ENCODE results near the gene GJB2.
A peak's percentile ranks its signal among the peaks of the same experiment; 100 is the strongest.

The GJB2 gene

DNA sequence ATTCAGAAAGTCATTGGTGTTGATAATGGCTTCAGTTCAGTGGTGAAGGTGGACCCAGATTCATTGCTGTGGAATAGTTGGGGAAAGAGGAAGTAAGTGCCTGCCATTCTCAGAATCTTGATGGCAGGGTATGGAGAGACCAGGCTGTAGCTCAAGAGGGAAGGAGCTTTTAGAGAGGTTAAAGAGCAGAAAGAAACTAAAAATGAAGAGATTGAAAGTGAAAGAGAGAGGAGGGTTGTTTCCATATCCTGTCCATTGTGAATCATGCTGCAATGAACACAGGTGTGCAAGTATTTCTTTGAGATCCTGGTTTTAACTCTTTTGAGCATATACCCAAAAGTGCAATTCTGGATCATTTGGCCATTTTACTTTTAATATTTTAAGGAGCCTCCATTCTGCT lies 26.8 kb upstream of the GJB2 start:
- H3K27me3 ChIP-seq (ENCODE audit: control insufficient read depth, insufficient read depth, low read length): peaks cover 5% of the 10 kb centered on the region; the same call in 1 of the 2 replicates
- H3K9me3 ChIP-seq (ENCODE audit: control insufficient read depth, insufficient read depth, low read depth, low read length): no peaks in the 10 kb centered on the region
- H3K4me1 ChIP-seq (ENCODE audit: control insufficient read depth, insufficient read depth, low read length): no peaks in the 10 kb centered on the region
- no peaks in the 10 kb centered on the region for H3K36me3 ChIP-seq (ENCODE audit: control insufficient read depth, insufficient read depth, low read length)
- no peak overlapping the region for H3K27ac ChIP-seq (ENCODE audit: low read depth, low read length)
- no peak overlapping the region for H3K9ac ChIP-seq (ENCODE audit: low read length)
- no peak overlapping the region for H3K4me3 ChIP-seq (ENCODE audit: low read depth, low read length)

GRCh38 chr13:20217168-20217567 lies 24.4 kb upstream of the GJB2 start:
- Histone ChIP-seq H3K4me3 (ENCODE audit: low read depth, low read length) (no peak overlapping the region), H3K27ac (ENCODE audit: low read depth, low read length) (no peak overlapping the region), H3K9ac (ENCODE audit: low read length) (no peak overlapping the region), H3K9me3 (ENCODE audit: control insufficient read depth, insufficient read depth, low read depth, low read length) (no peaks in the 10 kb centered on the region), H3K4me1 (ENCODE audit: control insufficient read depth, insufficient read depth, low read length) (no peaks in the 10 kb centered on the region), H3K27me3 (ENCODE audit: control insufficient read depth, insufficient read depth, low read length) (peaks cover 2% of the 10 kb centered on the region; the same call in 1 of the 2 replicates), H3K36me3 (ENCODE audit: control insufficient read depth, insufficient read depth, low read length) (no peaks in the 10 kb centered on the region)

DNA sequence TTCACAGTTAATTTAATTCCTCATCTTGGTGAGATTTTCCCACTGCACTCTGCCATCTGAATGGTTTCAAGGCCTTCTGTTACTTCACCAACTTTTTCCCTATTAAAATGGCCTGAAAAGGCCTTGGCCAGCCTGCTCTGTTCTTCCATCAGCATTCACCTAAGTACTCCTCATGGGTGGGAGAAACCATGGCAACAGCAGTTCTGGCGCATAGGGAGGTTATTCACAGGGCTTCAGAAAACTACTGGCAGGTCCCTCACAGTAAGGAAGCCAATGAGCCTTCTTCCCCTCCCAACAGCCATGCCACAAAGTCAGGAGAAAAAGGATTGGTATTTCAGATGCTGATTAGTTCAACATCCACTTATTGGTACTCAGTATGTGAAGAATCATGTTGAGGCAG lies 17.2 kb upstream of the GJB2 start:
- Histone ChIP-seq H3K27ac (ENCODE audit: low read depth, low read length) (no peak overlapping the region), H3K4me3 (ENCODE audit: low read depth, low read length) (no peak overlapping the region), H3K9ac (ENCODE audit: low read length) (no peak overlapping the region), H3K27me3 (ENCODE audit: control insufficient read depth, insufficient read depth, low read length) (no peaks in the 10 kb centered on the region), H3K9me3 (ENCODE audit: control insufficient read depth, insufficient read depth, low read depth, low read length) (no peaks in the 10 kb centered on the region), H3K4me1 (ENCODE audit: control insufficient read depth, insufficient read depth, low read length) (no peaks in the 10 kb centered on the region), H3K36me3 (ENCODE audit: control insufficient read depth, insufficient read depth, low read length) (no peaks in the 10 kb centered on the region)

- Histone ChIP-seq H3K9me3 (ENCODE audit: control insufficient read depth, insufficient read depth, low read depth, low read length) (no peaks in the 10 kb centered on the region), H3K27me3 (ENCODE audit: control insufficient read depth, insufficient read depth, low read length) (no peaks in the 10 kb centered on the region; the same call in 1 of the 2 replicates), H3K4me1 (ENCODE audit: control insufficient read depth, insufficient read depth, low read length) (no peaks in the 10 kb centered on the region), H3K9ac (ENCODE audit: low read length) (no peak overlapping the region), H3K4me3 (ENCODE audit: low read depth, low read length) (no peak overlapping the region), H3K27ac (ENCODE audit: low read depth, low read length) (no peak overlapping the region), H3K36me3 (ENCODE audit: control insufficient read depth, insufficient read depth, low read length) (no peaks in the 10 kb centered on the region)
These were observed 14.0 kb upstream of the GJB2 start for GRCh38 chr13:20206698-20207235.

GRCh38 chr13:20206065-20206697 lies 13.4 kb upstream of the GJB2 start:
- no peaks in the 10 kb centered on the region for H3K36me3 ChIP-seq (ENCODE audit: control insufficient read depth, insufficient read depth, low read length)
- no peak overlapping the region for H3K27ac ChIP-seq (ENCODE audit: low read depth, low read length)
- H3K4me1 ChIP-seq (ENCODE audit: control insufficient read depth, insufficient read depth, low read length): no peaks in the 10 kb centered on the region
- no peak overlapping the region for H3K9ac ChIP-seq (ENCODE audit: low read length)
- no peaks in the 10 kb centered on the region; the same call in 1 of the 2 replicates for H3K27me3 ChIP-seq (ENCODE audit: control insufficient read depth, insufficient read depth, low read length)
- no peak overlapping the region for H3K4me3 ChIP-seq (ENCODE audit: low read depth, low read length)
- no peaks in the 10 kb centered on the region for H3K9me3 ChIP-seq (ENCODE audit: control insufficient read depth, insufficient read depth, low read depth, low read length)

- Histone ChIP-seq H3K9me3 (ENCODE audit: control insufficient read depth, insufficient read depth, low read depth, low read length) (no peaks in the 10 kb centered on the region), H3K27me3 (ENCODE audit: control insufficient read depth, insufficient read depth, low read length) (peaks cover 37% of the 10 kb centered on the region), H3K36me3 (ENCODE audit: control insufficient read depth, insufficient read depth, low read length) (no peaks in the 10 kb centered on the region), H3K4me3 (ENCODE audit: low read depth, low read length) (no peak overlapping the region), H3K9ac (ENCODE audit: low read length) (no peak overlapping the region), H3K4me1 (ENCODE audit: control insufficient read depth, insufficient read depth, low read length) (peaks cover 6% of the 10 kb centered on the region; the same call in 1 of the 2 replicates), H3K27ac (ENCODE audit: low read depth, low read length) (no peak overlapping the region)
These were observed 6.0 kb upstream of the GJB2 start for GRCh38 chr13:20198781-20199180.

DNA sequence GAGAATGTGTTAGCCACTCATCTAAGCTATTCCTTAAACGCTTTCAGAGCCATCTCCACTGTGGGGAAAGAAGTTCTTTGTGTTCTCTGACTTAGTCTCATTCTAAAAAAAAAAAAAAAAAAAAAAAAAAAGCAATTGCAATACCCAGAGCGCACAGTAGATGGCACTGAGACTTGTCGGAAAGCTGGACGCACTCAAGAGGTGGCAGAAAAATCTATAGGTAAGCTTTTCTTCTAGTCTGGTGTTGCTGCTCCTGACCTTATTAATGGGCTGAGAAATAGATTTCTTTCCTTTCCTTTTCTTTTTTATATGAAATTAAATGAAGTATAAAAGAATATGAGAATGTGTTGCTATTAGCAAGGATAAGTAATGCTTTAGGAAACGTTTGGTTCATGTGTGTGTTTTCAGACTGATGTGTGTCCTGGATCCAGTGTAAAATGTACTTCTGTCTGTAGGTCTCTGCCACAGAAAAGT lies 4.7 kb upstream of the GJB2 start:
- Histone ChIP-seq H3K27me3 (ENCODE audit: control insufficient read depth, insufficient read depth, low read length) (peaks cover 50% of the 10 kb centered on the region), H3K9me3 (ENCODE audit: control insufficient read depth, insufficient read depth, low read depth, low read length) (no peaks in the 10 kb centered on the region), H3K4me3 (ENCODE audit: low read depth, low read length) (no peak overlapping the region), H3K4me1 (ENCODE audit: control insufficient read depth, insufficient read depth, low read length) (peaks cover 7% of the 10 kb centered on the region), H3K36me3 (ENCODE audit: control insufficient read depth, insufficient read depth, low read length) (no peaks in the 10 kb centered on the region), H3K27ac (ENCODE audit: low read depth, low read length) (no peak overlapping the region), H3K9ac (ENCODE audit: low read length) (no peak overlapping the region)

DNA sequence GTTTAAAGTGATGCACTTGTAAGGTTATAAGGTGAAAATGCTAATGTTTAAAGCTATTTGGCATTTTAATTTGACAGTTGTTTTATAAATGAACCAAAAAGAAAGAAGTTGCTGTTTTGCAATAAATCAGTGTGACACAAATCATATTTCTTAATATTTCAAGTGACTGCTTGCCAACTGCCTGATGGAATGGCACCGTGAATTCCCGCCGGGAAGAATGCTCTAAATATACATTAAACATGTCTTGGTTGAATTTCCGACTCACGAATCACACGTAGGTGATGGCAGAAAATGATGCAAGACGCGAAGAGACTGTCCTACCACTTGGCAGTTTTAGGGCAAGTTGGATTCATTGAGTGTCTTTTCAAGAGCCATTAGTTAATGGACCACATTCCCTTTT lies 3.1 kb upstream of the GJB2 start:
- H3K36me3 ChIP-seq (ENCODE audit: control insufficient read depth, insufficient read depth, low read length): no peaks in the 10 kb centered on the region
- peaks cover 66% of the 10 kb centered on the region for H3K27me3 ChIP-seq (ENCODE audit: control insufficient read depth, insufficient read depth, low read length)

DNA sequence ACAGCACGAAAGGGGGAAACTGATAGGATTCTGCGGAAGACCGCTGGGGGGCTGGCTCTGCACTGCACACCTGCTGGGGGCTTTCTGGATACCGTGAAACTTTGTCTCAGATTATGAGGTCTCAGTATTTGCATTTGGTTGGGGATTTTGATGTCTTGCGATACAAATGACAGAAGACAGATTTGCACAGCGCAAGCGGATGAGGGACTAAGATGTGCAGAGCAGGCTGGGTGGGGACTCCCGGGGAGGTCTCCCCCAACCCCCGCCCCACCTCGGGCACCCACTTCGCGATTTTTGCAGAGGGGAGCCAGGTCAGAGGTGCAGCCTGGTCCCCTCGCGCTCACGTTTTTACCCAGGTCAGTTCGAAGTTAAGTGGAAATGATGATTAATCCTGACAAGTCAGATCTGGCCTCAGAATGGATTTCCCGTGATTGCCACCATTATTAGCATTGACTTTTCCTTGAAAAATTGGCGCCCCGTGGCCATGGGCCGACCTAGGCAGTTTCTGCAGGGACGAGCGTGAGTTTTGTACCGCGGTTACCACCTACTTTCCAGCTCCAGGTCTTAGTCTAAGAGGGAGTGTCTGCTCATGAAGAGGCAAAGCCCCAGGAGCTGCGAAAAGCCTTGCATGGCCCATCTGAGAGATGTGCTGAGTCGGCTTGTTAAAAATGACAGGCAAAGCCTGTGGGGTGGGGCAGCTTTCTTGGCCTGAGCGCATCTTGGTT lies 1.3 kb upstream of the GJB2 start:
- H3K9ac ChIP-seq (ENCODE audit: low read length): no peak overlapping the region
- no peak overlapping the region for H3K27ac ChIP-seq (ENCODE audit: low read depth, low read length)
- peak overlapping the region; percentile 56 for H3K4me3 ChIP-seq (ENCODE audit: low read depth, low read length)
- peaks cover 12% of the 10 kb centered on the region for H3K4me1 ChIP-seq (ENCODE audit: control insufficient read depth, insufficient read depth, low read length)
- H3K27me3 ChIP-seq (ENCODE audit: control insufficient read depth, insufficient read depth, low read length): peaks cover 84% of the 10 kb centered on the region
- no peaks in the 10 kb centered on the region for H3K36me3 ChIP-seq (ENCODE audit: control insufficient read depth, insufficient read depth, low read length)
- no peaks in the 10 kb centered on the region for H3K9me3 ChIP-seq (ENCODE audit: control insufficient read depth, insufficient read depth, low read depth, low read length)

More for the DNA sequence above, 3.1 kb upstream of the GJB2 start:
- peaks cover 12% of the 10 kb centered on the region for H3K4me1 ChIP-seq (ENCODE audit: control insufficient read depth, insufficient read depth, low read length)
- no peak overlapping the region for H3K9ac ChIP-seq (ENCODE audit: low read length)
- H3K27ac ChIP-seq (ENCODE audit: low read depth, low read length): no peak overlapping the region
- H3K9me3 ChIP-seq (ENCODE audit: control insufficient read depth, insufficient read depth, low read depth, low read length): no peaks in the 10 kb centered on the region
- no peak overlapping the region for H3K4me3 ChIP-seq (ENCODE audit: low read depth, low read length)

DNA sequence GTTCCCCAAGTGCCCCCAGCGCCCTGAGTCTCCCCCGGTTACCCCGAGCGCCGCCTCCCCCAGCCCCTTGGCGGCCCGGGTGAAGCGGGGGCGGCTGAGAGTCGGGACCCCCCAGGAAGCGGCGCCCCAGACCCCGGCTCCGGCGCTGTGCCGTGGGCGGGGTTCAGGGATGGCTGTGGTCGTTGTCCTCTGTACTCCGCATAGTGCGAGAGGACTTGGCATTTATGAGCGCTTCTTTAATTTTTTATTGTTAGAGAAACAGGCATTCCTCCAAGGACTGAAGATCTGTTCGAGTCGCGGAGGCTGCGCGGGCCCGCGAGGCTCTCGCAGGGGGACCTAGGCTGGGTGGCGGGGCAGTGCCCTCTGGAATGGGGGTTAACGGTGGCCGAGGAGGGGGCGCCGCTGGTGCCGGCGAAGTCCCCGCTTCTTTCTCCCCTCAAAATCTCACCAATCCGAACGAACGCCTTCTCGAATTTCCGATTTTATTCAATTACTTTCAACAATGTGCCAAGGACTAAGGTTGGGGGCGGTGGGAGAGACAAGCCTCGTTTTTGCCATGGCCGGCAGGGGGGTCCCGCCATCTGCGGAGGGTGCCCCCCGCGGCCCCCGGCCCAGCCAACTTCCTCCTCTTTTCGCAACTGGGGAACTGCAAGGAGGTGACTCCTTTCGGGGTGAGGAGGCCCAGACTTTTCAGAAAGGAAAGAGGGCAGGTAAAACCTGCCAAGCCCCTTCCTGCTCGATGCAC lies 596 bp upstream of the GJB2 start:
- peaks cover 91% of the 10 kb centered on the region for H3K27me3 ChIP-seq (ENCODE audit: control insufficient read depth, insufficient read depth, low read length)
- no peaks in the 10 kb centered on the region for H3K36me3 ChIP-seq (ENCODE audit: control insufficient read depth, insufficient read depth, low read length)
- H3K4me3 ChIP-seq (ENCODE audit: low read depth, low read length): peak overlapping the region; percentile 56
- no peak overlapping the region for H3K9ac ChIP-seq (ENCODE audit: low read length)
- no peak overlapping the region for H3K27ac ChIP-seq (ENCODE audit: low read depth, low read length)
- peaks cover 12% of the 10 kb centered on the region for H3K4me1 ChIP-seq (ENCODE audit: control insufficient read depth, insufficient read depth, low read length)
- H3K9me3 ChIP-seq (ENCODE audit: control insufficient read depth, insufficient read depth, low read depth, low read length): no peaks in the 10 kb centered on the region
